HG02973 (cell line): ENCODE data around the gene SEMA7A.
"Not testable (repeated sequence)": the region's sequence is repeated elsewhere in the genome, so short reads cannot be mapped to it uniquely, and the experiment has no call there.

Experiments used
- ATAC-seq: cut with Tn5 transposase; IDR thresholded peaks from one replicate; pipeline ENCODE4 v1.9.1; 2021; ENCODE audit warnings: moderate library complexity; ENCODE audit not compliant: unreplicated experiment

SEMA7A gene, protein sequence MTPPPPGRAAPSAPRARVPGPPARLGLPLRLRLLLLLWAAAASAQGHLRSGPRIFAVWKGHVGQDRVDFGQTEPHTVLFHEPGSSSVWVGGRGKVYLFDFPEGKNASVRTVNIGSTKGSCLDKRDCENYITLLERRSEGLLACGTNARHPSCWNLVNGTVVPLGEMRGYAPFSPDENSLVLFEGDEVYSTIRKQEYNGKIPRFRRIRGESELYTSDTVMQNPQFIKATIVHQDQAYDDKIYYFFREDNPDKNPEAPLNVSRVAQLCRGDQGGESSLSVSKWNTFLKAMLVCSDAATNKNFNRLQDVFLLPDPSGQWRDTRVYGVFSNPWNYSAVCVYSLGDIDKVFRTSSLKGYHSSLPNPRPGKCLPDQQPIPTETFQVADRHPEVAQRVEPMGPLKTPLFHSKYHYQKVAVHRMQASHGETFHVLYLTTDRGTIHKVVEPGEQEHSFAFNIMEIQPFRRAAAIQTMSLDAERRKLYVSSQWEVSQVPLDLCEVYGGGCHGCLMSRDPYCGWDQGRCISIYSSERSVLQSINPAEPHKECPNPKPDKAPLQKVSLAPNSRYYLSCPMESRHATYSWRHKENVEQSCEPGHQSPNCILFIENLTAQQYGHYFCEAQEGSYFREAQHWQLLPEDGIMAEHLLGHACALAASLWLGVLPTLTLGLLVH

DNA sequence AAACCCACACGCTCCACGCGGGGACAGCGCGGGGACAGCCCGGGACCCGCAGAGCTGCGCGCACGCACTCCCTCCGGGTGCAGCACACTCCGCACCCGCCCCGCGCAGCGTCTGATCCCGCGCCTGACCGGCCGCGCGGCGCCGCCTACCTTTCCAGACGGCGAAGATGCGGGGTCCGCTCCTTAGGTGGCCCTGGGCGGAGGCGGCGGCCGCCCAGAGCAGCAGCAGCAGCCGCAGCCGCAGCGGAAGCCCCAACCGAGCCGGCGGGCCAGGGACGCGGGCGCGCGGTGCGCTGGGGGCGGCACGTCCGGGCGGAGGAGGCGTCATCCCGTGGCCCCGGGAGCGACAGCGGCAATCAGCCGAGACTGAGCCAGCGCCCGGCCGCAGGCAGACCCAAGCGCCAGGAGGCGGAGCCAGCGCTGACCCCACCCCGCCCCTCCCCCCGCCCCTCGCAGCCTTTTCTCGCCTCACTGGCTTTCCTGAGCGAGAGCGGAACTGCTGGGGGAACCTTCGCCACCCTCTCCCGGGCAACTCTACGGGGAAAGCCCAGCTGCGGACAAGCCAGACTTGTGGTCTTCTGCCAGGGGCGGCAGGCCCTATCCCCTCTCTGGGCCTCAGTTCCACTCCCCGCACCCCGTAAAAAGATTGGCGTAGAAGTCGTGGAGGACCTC lies at the start of gene SEMA7A:
SEMA7A (minus strand) TSS at position 367 of the 671 bp plus-strand sequence; CDS start at position 327, 40 bp downstream.
- ATAC-seq: peak; percentile 56

DNA sequence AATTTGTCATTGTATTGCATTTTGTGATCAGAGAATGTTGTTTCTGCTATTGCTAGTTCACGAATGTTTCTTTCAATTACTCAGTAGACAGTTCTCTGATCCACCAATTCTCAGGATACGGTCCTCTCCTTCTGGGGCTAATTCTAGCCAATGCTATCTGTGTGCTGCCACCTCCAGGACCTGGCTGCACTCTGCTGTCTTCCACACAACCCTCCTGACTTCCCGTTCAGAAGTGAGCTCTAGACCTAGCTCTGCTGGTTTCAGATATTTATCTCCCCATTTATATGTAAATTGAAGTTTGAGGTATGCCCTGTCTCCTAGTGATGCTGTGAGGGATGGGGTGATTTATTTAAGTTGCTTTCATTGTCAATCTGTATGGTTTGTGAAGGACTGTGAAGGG lies 48.9 kb upstream of the SEMA7A start:
- ATAC-seq: no peak

DNA sequence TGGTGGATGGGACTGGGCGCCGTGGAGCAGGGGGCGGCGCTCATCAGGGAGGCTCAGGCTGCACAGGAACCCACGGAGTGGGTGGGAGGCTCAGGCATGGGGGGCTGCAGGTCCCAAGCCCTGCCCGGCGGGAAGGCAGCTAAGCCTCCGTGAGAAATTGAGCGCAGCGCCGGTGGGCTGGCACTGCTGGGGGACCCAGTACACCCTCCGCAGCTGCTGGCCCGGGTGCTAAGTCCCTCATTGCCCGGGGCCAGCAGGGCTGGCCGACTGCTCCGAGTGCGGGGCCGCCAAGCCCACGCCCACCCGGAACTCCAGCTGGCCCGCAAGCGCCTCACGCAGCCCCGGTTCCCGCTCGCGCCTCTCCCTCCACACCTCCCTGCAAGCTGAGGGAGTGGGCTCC lies 46.6 kb upstream of the SEMA7A start:
- not testable (repeated sequence) for ATAC-seq

DNA sequence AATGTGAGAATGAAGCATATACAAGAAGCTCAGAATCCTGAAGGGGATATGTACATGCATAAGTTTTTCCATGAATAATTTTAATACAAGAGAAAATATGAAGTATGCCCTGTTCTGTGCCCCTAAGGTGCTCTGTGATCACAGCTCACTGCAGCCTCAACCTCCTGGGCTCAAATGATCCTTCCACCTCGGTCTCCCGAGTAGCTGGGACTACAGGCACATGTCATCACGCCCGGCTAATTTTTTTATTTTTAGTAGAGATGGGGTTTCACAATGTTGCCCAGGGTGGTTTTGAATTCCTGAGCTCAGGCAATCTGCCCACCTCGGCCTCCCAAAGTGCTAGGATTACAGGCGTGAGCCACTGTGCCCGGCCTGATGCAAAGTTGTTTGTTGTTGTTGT lies 37.9 kb upstream of the SEMA7A start:
- not testable (repeated sequence) for ATAC-seq

DNA sequence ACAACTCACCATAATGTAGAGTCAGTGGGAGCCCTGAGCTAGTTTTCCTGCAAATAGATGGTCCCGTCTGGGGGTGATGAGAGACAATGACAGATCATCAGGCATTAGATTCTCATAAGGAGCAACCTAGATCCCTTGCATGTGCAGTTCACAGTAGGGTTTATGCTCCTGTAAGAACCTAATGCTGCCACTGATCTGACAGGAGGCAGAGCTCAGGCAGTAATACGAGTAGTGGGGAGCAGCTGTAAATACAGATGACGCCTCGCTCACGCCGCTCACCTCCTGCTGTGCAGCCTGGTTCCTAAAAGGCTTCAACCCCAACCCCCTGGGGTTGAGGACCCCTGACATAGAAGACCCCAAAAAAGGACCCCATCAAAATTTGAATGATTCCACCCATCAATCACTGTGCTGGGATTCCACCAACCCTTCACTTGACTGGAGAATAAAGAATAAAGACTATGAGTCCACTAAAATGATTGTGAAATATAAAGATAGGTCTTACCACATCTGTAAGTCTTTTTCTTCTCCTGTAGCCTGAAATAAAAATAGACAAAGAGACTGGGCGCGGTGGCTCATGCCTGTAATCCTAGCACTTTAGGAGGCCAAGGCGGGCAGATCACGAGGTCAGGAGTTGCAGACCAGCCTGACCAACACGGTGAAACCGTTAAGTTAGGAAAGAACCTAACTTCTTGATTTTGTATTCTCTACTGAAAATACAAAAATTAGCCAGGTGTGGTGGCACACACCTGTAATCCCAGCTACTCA lies 37.1 kb upstream of the SEMA7A start:
- ATAC-seq: no peak

DNA sequence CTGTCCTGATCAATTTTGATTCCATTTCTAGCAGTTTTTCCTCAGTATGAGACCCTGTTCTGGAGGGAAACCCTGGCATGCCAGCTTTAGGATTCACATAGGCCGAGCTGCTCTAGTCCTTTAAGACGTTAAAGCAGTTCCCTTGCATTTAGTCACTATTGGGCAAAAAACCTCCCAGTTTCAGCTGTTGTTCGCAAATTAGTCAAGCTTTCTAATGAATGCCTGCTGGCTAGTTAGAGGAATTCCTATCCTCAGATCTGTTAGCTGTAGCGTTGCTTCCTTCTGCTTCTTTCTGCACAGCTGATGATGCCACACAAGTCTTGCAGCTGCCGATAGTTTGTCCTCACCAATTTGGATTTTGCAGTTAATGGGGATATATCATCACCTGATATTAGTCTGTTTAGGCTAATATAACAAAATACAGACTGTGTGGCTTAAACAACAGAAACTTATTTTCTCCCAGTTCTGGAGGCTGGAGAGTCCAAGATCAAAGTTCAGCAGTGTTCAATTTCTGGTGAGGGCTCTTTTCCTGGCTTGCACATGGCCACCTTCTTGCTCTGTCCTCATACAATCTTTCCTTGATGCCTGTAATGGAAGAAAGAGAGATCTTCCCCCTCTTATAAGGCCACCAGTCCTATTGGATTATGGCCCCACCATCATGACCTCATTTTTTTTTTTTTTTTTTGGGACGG lies 34.7 kb upstream of the SEMA7A start:
- ATAC-seq: no peak

DNA sequence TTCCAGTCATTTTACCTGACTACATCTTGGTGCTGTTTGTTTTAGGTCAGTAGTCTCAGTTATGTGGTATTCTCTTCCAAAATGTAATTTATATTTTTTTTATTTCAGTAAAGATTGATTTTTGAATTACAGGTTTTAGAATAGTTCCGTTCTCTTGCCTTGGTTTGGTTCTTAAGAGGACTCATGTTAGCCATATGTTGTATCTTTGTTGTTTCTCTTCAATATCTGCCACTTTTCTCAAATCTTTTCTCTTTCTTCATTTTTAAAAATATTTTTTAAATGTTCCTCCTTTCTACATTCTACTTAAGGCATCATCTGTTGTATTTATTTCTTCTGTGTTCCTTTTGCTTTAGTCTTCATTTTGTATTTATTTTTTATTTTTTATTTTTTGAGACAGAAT lies 32.8 kb upstream of the SEMA7A start:
- ATAC-seq: no peak

DNA sequence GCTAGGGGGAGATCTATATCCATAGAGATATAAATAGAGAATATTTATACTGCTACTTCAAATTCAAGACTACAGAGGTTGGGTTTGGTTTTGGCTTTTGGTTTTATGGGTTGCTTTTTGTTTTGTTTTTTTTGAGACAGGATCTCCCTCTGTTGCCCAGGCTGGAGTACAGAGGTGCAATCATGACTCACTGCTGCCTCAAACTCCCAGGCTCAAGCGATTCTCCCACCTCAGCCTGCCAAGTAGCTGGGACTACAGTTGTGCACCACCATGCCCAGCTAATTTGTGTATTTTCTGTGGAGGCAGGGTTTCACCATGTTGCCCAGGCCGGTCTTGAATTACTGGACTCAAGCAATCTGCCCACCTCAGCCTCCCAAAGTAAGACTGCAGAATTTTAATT lies 31.1 kb upstream of the SEMA7A start:
- no peak for ATAC-seq

DNA sequence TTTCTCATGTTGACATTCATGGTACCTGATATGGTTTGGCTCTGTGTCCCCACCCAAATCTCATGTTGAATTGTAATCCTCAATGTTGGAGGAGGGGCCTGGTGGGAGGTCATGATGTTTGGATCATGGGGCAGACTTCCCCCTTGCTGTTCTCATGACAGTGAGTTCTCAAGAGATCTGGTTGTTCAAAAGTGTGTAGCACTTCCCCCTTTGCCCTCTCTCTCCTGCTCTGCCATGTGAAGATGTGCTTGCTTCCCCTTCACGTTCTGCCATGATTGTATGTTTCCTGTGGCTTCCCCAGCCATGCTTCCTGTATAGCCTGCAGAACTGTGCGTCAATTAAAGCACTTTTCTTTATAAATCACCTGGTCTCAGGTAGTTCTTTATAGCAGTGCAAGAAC lies 30.5 kb upstream of the SEMA7A start:
- ATAC-seq: no peak

DNA sequence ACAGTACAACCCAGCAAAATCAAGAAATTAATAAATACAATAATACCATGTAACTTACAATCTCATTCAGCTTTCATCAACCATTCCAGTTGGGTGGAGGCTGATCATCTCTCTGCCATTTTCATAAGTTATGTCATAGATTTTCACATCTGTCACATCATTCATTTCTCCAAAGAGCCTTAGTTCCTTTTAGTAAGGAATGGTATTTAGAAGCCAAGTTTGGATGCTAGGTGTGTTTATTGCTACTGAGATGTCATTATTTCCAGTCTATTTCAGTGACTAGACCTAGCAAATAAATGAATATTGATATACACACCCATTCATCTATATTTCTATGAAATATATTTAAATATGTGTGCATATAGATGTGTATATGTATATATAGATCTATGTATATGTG lies 29.9 kb upstream of the SEMA7A start:
- ATAC-seq: no peak

DNA sequence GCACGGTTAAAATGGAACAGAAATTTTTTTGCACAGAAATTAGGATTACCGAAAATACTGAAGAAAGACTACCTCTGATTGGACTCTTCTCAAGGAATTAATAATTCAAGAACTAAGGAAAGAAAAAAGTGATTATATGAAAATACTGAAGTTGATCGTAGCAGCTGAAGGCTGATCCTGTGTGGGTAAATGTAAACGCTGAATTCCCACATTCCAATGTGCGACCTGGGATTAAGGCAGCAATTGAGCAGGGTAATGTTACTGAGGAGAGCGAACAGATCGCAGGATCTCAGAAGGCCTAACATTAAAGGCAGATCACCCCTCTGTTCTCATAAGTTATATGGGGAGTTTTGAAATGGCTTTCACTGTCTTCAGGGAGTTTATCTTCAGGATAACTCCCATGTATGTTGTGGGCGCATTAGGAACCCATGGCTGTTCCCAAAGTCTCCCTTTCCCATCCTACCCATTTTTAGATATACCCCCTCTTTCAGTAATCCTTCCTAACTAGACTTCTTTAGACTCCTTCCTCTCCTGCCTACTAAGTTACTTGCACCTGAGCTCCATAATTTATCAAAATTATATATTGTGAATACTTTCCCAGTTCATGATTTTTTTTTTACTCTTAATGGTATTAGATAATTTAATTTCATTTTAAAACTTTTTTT lies 28.2 kb upstream of the SEMA7A start:
- ATAC-seq: no peak

DNA sequence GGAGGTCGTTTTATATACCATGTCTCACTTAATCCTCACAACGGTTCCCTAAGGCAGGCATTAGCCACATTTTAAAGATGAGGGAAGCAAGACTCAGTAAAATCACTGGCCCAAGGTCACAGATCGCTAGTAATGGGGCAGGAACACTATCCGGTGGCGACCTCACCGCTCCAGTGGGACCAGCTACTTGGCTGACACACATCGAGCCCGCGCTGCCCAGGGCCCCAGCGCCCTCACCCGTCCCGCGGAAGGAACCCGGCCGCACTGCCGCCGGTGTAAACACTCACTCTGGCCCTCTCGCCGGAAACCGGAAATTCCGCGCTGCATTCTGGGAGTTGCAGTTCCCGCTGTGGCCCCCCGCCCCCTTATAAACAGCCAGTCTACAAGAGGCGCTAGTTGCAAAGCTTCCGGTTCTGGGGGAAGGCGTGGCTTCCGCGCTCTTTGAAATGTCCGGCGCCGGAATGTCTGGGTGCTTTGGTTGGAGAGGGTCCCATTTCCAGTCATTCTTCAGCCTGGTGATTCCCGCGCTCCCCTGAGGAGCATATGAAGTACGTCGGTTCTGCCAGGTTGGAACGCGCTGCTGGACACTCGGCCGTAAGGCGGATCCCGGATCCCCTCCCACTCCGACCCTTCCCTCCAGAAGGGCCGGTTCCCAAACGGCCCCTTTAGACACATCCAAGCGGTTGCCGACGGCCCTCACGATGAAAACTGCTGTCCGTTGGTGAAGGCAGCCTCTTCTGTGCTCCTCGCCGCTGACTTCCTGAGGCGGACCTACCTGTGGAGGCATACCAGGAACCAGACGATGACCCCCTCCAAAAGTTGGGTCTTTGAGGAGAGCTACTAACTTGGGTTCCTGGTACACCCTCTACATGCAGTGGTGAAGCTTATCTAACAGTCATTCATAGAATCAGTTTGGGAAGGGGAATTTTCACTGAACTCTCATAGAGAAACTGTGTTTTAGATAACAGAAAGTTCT lies 27.4 kb upstream of the SEMA7A start, which contains the start of gene UBL7:
UBL7 (minus strand) TSS at position 290 of the 976 bp plus-strand sequence. CDS start 2,293 bp downstream, outside the sequence.
- peak; percentile 71 for ATAC-seq

DNA sequence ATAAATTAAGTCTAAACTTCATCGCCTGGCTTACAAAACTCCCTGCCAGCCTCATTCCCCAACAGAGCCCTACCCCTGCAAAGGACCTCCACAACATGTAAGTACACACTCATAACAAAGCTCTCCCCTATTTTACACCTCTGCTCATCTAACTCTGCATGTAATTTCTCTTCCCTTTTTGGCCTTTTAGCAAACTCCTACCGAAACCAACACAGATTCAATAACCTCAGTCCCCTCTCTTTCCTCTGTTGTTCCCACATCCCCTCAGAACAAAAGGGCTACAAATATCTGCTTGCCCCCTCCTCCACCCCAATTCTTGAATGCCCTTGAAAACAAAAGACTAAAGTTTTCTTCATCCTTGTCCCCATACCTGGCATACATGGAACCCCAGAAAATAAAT lies 26.5 kb upstream of the SEMA7A start:
- no peak for ATAC-seq

DNA sequence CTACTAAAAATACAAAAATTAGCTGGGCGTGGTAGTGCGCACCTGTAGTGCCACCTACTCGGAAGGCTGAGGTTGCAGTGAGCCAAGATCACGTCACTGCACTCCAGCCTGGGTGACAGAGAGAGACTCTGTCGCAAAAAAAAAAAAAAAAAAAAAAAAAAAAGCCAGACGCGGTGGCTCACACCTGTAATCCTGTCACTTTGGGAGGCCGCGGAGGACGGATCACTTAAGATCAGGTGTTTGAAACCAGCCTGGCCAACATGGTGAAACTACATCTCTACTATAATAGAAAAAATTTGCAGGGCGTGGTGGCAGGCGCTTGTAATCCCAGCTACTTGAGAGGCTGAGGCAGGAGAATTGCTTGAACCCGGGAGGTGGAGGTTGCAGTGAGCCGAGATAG lies 26.0 kb upstream of the SEMA7A start:
- ATAC-seq: not testable (repeated sequence)

DNA sequence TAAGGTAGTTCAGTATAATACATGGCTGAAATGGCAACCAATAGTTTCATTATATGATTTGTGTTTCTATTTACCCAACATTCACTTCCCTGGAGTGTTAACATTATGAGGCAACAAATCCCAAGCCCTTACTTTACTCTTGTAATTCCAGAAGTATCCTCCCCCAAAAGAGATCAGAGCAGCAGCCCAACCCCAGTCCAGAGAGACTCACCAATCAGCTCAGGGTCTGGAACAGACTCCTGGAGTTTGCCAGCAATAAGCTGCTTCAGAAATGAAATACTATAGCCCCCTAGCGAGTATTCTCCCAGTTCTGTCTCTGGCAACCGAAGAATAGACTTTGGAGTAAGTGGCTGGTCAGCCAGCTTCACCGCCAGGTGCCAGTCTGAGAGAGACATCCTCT lies 24.7 kb upstream of the SEMA7A start:
- no peak for ATAC-seq

DNA sequence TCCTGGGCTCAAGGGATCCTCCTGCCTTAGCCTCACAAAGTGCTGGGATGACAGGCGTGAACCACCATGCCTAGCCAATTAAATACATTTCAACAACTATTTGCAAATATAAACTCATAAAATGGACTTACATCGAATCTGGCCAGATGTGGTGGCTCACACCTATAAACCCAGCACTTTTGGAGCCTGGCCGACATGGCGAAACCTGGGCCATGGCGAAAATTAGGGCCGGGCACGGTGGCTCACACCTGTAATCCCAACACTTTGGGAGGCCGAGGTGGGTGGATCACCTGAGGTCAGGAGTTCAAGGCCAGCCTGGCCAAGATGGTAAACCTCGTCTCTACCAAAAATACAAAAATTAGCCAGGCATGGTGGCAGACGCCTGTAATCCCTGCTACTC lies 23.3 kb upstream of the SEMA7A start:
- not testable (repeated sequence) for ATAC-seq

DNA sequence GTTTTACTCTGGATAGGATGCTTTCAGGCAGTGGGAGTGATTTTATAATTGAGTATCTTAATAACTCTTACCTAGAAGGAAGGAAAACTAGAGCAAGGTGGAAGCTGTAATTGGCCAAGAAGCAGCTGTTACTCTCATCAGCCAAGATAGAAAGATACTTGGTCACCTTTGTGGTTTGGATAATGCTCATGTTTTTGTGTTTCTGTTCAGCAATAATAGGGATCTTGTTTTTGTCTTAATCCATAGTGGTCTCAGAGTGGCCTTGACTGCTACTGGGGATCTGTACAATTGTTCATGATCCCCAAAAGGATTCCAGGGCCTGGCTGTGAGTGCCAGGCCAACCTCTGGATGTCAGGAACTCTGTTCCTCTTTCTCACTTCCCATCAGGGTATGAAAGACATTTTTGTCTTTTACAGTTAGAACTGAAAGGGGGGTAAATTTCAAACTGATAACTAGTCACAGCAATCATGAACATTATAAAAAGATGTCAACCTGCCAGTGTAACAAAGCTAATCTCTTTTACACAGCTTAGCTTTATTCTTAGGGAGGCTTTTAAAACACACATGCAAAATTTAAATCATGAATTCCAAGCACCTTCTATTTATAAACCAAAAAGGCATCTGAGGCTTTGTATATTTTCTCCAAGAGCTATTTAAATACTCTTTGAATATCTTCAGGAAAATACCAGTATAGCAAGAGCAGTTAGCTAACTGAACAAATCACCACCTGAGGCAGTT lies 21.2 kb upstream of the SEMA7A start:
- ATAC-seq: no peak
